ENCODE results near the gene KIFC3. TPM values are rescaled to one million over a fixed set of nuclear protein-coding genes. Genes with fewer than 3 reads are reported as not detected.
"Not testable (repeated sequence)": the region's sequence is repeated elsewhere in the genome, so short reads cannot be mapped to it uniquely, and the experiment has no call there.

KIFC3 gene
- total RNA-seq, 1 experiment from 2014 or later = 40.9 TPM

DNA sequence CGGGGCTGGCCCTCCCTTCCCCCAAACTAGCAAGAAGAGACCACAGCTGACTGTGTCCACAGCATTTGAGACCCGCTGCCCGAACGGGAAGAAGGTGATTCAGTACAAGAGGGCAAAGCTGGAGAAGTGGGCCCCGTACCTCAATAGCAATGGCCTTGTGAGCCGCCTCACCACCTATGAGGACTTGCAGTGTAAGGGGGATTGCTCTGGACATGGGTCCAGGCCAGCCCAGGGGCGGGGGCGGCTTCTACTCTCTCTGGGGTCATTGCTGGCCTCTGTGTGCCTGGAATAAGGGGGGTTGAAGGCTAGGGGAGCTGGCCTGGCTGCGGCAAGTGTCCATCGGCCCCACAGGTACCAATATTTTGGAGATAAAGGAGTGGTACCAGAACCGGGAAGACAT is 79.6 kb downstream of the KIFC3 start:
- no peak for DNase-seq (ENCODE audit: low read depth)

DNA sequence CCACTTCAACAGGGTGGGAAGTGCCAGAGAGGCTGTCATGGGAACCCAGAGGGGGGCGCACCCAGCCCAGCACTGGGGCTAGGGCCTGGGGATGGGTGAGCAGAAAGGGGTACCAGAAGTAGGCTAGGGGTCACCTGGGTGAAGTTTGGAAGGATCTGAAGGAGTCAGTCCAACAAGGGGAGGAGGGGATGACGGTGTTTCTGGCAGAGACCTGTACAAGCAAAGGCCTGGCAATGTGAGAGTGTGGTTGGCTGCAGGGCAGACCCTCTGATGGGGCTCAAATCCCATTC is 80.1 kb downstream of the KIFC3 start:
- DNase-seq (ENCODE audit: low read depth) = no peak

DNA sequence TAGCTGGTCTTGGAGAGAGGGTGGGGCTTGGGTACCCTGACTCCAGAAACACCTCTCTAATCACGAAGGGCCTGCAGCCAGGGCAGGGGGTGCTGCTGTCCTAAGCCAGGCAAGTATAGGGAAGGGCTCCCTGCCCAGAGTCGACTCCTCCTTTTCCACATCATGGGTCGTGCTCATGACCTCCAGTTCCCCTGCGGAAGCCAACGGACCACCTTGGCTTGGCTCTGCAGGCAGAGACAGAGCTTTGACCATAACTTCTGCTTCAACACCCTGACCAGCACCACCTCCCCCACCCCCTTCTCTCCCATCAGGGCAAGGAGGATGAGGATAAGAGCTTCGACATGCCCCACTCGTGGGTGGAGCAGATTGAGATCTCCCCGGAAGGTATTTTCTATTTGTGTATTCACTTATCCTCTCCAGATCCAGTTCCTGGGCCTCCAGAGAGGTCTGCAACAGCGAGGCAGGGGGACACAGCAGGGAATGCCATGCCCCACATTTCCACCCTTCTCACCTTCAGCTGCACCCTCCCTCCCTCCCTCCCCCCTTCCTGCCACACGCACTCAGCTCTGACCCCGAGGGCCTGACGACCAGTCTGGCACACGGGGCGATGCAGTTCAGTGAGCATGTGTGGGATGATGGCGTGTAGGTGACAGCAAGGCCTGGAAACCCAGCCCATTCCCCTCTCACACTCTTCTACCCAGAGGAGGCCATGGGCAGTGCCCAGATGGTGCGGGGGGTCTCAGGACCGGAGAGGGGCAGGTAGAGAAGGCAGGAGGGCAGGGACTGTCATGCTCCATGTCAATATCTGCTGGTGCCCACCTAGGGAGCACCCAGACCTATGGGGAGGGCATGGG is 80.7 kb downstream of the KIFC3 start:
- DNase-seq (ENCODE audit: low read depth) = no peak

DNA sequence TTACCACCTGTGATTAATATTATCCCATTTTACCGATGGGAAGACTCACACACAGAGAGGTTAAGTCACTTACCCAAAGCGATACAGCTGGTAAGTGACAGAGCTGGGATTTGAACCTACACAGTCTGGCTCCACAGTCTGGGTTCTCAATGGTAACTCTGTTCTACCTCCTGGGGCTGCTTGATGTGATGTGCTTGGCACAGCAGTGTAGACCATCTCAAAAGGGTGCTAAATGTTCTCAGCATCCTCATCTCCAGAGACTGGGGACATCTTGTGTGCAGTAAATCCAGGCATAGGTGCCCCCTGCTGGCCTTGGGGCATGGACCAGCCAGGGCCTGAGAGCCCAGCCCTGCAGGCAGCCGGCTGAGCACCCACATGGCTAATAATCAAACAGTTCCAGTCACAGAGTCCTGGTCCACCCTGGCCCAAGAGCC is 82.1 kb downstream of the KIFC3 start:
- peak; percentile 50 for DNase-seq (ENCODE audit: low read depth)

DNA sequence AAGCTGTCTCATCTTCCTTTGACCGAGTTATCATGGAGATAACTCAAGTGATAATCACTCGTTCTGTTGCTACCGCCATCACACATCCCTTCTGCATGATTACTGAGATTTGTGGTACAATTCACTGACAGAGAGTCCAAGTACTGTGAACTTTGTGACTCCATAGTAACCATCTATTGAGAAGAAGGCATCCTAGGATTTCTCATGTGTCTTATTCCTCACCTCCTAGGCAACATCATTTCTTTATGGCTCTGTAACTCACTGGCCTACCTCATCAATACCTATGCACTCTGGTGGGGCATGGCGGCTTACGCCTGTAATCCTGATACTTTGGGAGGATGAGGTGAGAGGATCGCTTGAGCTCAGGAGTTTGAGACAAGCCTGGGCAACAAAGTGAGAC is 88.2 kb downstream of the KIFC3 start:
- no peak for DNase-seq (ENCODE audit: low read depth)

DNA sequence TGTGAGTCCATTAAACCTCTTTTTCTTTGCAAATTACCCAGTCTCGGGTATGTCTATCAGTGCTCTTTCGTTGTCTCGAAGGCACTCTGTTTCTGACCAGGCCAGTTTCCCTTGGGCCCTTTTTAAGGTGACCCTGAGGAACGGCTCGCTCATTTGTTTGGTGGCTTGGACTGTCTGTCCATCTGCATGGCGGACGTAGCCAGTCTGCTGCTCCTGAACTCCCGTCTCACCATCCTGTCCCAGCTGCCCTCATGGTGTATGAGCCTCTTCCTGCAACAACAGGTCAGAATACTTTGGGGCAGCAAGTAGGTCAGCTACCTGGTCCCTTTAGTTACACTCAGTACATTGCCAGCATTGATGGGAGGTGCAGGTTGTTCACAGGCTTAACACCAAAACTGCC is 88.7 kb downstream of the KIFC3 start:
- no peak for DNase-seq (ENCODE audit: low read depth)

DNA sequence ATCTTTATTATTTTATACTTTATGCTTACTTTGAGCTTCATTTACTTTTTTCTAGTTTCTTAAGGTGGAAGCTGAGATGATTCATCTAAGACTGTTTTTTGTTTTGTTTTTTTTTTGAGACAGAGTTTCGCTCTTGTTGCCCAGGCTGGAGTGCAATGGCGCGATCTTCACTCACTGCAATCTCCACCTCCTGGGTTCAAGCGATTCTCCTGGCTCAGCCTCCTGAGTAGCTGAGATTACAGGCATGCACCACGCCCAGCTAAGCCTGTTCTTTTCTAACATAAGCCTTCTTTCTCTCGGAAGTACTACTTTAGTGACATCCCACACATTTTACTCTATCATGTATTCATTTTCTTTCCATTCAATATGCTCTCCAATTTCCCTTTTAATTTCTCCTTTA is 89.7 kb downstream of the KIFC3 start:
- DNase-seq (ENCODE audit: low read depth) = not testable (repeated sequence)

DNA sequence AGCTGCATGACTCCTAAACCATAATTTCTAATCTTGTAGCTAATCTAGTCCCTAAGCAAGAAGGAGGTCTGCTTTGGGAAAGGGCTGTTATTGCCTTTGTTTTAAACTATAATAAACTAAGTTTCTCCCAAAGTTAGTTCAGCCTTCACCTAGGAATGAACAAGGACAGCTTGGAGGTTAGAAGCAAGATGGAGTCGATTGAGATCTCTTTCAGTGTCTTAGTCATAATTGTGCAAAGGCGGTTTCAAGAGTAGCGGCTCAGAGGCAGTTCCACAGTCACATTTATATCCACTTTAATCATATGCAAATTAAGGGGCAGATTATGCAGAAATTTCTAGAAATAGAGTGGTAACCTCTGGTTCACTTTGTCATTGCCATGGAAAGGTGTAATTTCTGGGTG is 90.3 kb downstream of the KIFC3 start:
- DNase-seq (ENCODE audit: low read depth) = no peak

DNA sequence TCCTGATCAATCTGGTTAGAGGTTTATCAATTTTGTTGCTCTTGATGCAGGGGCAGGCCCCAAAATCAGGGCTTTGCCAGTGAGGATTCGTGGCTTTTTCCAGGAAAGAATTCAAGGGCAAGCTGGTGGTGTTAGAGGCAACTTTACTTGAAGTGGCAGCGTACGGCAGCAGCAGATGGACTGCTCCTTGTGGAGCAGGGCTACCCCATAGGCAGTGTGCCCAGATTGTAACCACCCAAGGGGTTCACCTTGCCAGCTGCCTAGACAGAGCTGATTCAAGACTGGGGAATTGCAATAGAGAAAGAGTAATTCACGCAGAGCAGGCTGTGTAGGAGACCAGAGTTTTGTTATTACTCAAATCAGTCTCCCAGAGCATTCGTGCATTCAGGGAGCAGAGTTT is 90.9 kb downstream of the KIFC3 start:
- no peak for DNase-seq (ENCODE audit: low read depth)

DNA sequence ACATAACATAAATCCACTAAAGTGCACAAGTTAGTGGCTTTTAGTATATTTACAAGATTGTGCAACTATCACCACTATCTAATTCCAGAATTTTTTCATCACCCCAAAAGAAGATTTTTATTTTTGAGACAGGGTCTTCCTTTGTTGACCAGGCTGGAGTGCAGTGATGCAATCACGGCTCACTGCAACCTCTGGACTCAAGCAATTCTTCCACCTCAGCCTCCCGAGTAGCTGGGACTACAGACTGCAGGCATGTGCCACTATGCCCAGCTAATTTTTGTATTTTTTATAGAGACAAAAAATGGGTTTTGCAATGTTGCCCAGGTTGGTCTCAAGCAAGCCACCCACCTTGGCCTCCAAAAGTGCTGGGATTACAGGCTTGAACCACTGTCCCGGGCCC is 92.6 kb downstream of the KIFC3 start:
- no peak for DNase-seq (ENCODE audit: low read depth)

Other genes starting within 250 kb of the KIFC3 start
- gene ADGRG1, start 173.9 kb downstream of the KIFC3 start, total RNA-seq (2014; rRNA removed; shearing (Covaris generic)) = 4.9 and 6.6 TPM in 2 replicates
- gene ADGRG3, start 134.2 kb downstream of the KIFC3 start, total RNA-seq (2014; rRNA removed; shearing (Covaris generic)) = not detected in 2 replicates
- gene DRC7, start 107.7 kb downstream of the KIFC3 start, total RNA-seq (2014; rRNA removed; shearing (Covaris generic)) = not detected in 2 replicates
- 22.7 and 25.1 TPM in 2 replicates for gene KATNB1, start 66.7 kb downstream of the KIFC3 start, total RNA-seq (2014; rRNA removed; shearing (Covaris generic))
- gene CNGB1, start 168.6 kb upstream of the KIFC3 start, total RNA-seq (2014; rRNA removed; shearing (Covaris generic)) = under 0.01 TPM in 1 of 2 replicates, not detected in the other
- 1.1 and 1.7 TPM in 2 replicates for gene ZNF319, start 198.2 kb upstream of the KIFC3 start, total RNA-seq (2014; rRNA removed; shearing (Covaris generic))
- 6.1 and 15.4 TPM in 2 replicates for gene USB1, start 198.9 kb upstream of the KIFC3 start, total RNA-seq (2014; rRNA removed; shearing (Covaris generic))
- 1.5 and 3.4 TPM in 2 replicates for gene MMP15, start 223.3 kb upstream of the KIFC3 start, total RNA-seq (2014; rRNA removed; shearing (Covaris generic))